HUES6 (cell line): ENCODE measurements around the gene WNT10A.

Experiments
- H3K27ac ChIP-seq: 2 replicates; pipeline ENCODE4 v1.7.0; 2013; ENCODE audit warnings: low read depth, mild to moderate bottlenecking, low read length, inconsistent platforms
- H3K27me3 ChIP-seq: 2 replicates; pipeline ENCODE4 v1.6.1; 2013; ENCODE audit warnings: low read length; ENCODE audit not compliant: control insufficient read depth, insufficient read depth
- H3K36me3 ChIP-seq: 2 replicates; pipeline ENCODE4 v1.6.1; 2013; ENCODE audit warnings: low read length; ENCODE audit not compliant: control insufficient read depth, insufficient read depth
- H3K4me1 ChIP-seq: 2 replicates; pipeline ENCODE4 v1.6.1; 2013; ENCODE audit warnings: low read length; ENCODE audit not compliant: control insufficient read depth, insufficient read depth
- H3K4me3 ChIP-seq: 2 replicates; pipeline ENCODE4 v1.5.1; 2013; ENCODE audit warnings: low read depth, low read length
- H3K9ac ChIP-seq: one replicate; pipeline ENCODE4 v1.6.1; 2013; ENCODE audit warnings: mild to moderate bottlenecking, low read length
- H3K9me3 ChIP-seq: 2 replicates; pipeline ENCODE4 v1.6.1; 2013; ENCODE audit warnings: low read depth, low read length; ENCODE audit not compliant: control insufficient read depth, insufficient read depth

The WNT10A gene

DNA sequence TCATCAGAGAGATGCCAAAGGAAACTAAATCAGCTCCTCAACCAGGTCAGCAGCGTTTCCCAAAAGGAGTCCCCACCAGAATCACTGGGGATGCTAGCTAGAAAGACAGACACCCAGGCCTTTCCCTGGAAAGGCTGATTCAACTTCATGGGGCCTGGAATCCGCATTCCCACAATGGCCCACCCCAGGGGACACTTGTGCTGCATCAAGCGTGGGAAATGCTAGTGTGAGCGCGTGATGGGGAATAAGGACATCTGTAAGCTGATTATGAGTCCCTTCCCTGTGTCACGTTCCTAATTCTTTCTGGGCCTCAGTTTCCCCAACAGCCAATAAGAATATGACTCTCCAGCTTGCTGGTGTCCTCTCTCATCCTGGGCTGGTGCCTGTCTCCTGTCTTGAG lies 2.2 kb upstream of the WNT10A start:
- Histone ChIP-seq H3K36me3 (no peaks in the 10 kb centered on the region), H3K27me3 (peaks cover 99% of the 10 kb centered on the region), H3K27ac (no peak overlapping the region), H3K4me3 (no peak overlapping the region), H3K4me1 (peaks cover 22% of the 10 kb centered on the region), H3K9me3 (no peaks in the 10 kb centered on the region), H3K9ac (no peak overlapping the region)

DNA sequence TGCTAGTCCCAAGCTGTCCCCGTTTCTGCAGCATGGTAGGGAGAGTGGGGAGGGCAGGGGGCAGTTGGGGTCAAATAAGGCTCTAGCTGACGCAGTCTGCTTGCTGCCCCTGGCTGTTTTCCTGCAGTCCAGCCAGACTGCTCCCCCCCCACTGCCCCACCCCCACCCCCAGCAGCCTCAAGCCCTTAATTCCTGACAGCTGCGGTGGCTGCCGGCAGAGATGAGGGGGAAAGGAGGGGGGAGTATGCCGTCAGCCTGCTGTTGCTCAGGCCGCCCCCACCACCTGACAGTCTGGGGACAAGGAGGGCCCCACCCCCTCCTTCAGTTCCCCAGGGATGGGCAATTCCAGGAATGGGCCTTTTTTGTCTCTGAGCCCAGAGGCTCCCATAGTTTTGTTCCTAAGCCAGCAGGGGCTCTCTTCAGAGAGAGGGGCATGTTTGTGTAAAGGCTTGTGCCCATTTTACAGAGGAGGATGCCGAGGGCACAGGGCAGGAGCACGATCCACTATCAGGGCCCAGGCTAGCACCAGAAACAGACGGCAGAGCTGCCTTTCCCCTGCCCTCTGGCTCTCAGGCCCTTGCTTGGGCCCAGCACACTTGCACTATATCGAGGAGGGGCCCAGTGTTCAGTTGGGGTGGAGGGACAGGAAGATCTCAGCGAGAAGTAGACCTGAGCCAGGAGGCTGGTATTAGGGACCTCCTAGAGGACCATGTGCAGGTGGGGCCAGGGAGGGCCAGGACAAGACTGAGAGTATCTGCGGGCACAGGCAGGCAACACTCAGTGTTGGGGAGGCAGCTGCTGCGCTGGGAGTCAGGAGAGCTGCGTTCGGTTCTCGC lies 1.5 kb upstream of the WNT10A start:
- Histone ChIP-seq H3K9me3 (no peaks in the 10 kb centered on the region), H3K9ac (no peak overlapping the region), H3K4me1 (peaks cover 19% of the 10 kb centered on the region), H3K4me3 (peak overlapping the region; percentile 47; the same call in 1 of the 2 replicates), H3K27ac (no peak overlapping the region), H3K27me3 (peaks cover 99% of the 10 kb centered on the region), H3K36me3 (no peaks in the 10 kb centered on the region)

DNA sequence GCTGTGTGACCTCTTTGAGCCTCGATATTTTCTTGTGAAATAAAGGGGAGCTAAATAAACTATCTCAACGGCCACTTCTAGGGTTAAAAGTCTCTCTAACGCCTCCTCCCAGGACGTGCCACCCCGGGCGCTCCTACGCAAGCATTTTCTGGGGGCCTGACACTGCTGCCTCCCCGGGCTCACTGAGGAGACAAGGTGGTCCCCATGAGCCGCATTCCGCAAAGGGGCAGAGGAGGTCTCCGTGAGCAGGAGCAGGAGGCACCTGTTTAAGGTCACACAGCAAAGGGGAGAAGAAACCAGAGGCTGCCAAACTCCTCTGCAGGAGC lies 913 bp upstream of the WNT10A start:
- Histone ChIP-seq H3K27me3 (peaks cover 99% of the 10 kb centered on the region), H3K36me3 (no peaks in the 10 kb centered on the region), H3K9ac (no peak overlapping the region), H3K27ac (no peak overlapping the region), H3K4me1 (peaks cover 19% of the 10 kb centered on the region), H3K4me3 (peak overlapping the region; percentile 47), H3K9me3 (no peaks in the 10 kb centered on the region)

DNA sequence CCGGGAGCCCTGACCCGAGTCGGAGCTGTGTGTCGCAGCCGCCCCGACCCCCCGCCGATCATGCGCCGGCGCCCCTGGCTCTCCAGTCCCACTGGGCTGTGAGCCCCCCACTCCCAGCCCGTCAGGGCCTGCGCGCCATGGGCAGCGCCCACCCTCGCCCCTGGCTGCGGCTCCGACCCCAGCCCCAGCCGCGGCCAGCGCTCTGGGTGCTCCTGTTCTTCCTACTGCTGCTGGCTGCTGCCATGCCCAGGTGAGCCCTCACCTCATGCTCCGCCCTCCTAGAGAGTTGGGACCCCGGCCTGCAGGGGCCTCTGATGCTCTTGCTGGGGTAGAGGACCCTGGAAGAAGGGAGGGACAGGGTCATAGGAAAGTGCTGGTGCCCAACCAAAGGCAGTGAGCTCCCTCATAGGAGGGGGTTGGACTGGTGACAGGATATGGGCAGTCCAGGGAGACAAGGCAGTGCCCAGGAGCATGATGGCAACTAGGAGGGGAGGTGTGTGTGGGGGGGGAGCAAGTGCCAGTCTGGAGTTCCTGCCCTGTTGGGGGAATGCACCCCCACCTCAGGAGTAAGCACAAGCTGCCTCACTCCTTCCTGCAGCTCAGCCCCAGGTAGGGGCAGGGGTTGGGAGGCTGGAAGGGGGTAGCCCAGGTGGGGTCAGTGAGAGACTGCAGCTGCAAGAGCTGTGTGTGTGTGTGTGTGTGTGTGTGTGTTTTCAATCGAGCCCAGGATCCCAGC lies 375 bp downstream of the WNT10A start:
- H3K4me3 ChIP-seq, result peak overlapping the region; percentile 47

DNA sequence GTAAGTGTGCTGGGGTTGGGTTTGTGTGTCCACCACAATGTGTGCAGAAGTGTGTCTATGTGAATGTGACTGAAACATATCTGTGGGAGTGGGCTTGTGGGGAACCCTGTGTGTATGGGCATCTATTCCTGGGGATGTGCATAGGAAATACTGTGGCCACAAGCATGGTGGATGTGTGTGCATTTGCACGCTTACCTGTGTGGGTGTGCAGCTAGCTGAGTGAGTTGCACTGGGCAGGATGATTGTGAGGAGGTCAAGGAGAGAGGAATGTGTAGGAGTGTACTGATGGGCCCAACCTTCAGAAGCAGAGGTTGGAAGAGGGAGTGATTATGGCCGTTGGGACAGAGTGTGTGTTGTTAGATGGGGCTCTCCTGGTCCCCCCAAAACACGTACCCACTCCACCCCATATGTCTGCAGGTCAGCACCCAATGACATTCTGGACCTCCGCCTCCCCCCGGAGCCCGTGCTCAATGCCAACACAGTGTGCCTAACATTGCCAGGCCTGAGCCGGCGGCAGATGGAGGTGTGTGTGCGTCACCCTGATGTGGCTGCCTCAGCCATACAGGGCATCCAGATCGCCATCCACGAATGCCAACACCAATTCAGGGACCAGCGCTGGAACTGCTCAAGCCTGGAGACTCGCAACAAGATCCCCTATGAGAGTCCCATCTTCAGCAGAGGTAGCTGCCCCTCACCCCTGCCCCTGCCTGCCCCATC lies 1.2 kb downstream of the WNT10A start:
- Histone ChIP-seq H3K36me3 (no peaks in the 10 kb centered on the region), H3K4me3 (no peak overlapping the region), H3K9me3 (no peaks in the 10 kb centered on the region), H3K27ac (no peak overlapping the region), H3K27me3 (peaks cover 97% of the 10 kb centered on the region), H3K4me1 (peaks cover 19% of the 10 kb centered on the region), H3K9ac (no peak overlapping the region)

More for the DNA sequence above, 375 bp downstream of the WNT10A start:
- Histone ChIP-seq H3K36me3 (no peaks in the 10 kb centered on the region), H3K27ac (no peak overlapping the region), H3K27me3 (peaks cover 99% of the 10 kb centered on the region), H3K9ac (no peak overlapping the region), H3K9me3 (no peaks in the 10 kb centered on the region), H3K4me1 (peaks cover 19% of the 10 kb centered on the region)

DNA sequence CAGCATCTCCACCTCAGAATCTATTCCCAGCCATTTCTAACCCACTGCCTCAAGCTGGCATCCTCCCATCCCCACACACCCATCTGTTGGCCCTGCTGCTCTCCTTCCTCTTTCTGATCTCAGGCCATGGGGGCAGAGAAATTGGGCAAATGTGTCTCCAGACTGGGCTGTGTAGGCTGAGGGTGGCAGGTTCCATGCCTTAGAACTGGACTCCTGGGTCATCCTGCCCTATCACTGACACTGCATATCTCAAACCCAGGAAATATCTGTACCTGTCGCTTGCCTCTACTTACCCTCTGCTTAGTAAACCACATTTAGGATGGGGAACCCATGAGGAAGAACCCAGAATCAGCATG lies 1.8 kb downstream of the WNT10A start:
- peaks cover 19% of the 10 kb centered on the region for H3K4me1 ChIP-seq
- H3K27me3 ChIP-seq, result peaks cover 97% of the 10 kb centered on the region
- no peak overlapping the region for H3K27ac ChIP-seq

DNA sequence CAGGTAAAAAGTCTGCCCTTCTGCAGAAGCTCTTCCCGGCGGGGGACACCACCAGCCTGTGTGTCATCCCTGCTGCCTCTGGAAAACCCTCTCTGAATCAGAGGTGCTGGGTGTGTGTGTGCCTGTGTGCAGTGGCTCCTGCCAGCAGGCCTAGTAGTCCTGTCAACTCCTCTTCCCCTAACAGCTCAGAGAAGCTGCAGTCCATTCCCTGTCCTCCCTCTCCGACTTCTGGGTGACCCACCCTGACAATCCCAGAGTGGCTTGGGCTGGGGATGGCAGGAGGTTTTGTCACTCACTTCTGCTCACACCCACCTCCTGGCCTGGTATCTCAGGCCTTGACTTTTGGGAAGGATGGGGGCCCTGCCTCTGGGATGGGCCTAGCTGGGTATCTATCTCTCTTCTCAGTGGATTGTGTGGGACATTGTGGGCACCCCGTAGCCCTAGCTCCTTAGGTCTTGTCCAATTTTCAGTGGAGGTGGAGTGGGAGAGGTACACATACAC lies 2.3 kb downstream of the WNT10A start:
- Histone ChIP-seq H3K4me1 (peaks cover 19% of the 10 kb centered on the region), H3K27me3 (peaks cover 97% of the 10 kb centered on the region), H3K36me3 (no peaks in the 10 kb centered on the region), H3K4me3 (no peak overlapping the region), H3K27ac (no peak overlapping the region), H3K9me3 (no peaks in the 10 kb centered on the region), H3K9ac (no peak overlapping the region)

More for the DNA sequence above, 1.8 kb downstream of the WNT10A start:
- Histone ChIP-seq H3K9me3 (no peaks in the 10 kb centered on the region), H3K36me3 (no peaks in the 10 kb centered on the region), H3K9ac (no peak overlapping the region), H3K4me3 (no peak overlapping the region)

DNA sequence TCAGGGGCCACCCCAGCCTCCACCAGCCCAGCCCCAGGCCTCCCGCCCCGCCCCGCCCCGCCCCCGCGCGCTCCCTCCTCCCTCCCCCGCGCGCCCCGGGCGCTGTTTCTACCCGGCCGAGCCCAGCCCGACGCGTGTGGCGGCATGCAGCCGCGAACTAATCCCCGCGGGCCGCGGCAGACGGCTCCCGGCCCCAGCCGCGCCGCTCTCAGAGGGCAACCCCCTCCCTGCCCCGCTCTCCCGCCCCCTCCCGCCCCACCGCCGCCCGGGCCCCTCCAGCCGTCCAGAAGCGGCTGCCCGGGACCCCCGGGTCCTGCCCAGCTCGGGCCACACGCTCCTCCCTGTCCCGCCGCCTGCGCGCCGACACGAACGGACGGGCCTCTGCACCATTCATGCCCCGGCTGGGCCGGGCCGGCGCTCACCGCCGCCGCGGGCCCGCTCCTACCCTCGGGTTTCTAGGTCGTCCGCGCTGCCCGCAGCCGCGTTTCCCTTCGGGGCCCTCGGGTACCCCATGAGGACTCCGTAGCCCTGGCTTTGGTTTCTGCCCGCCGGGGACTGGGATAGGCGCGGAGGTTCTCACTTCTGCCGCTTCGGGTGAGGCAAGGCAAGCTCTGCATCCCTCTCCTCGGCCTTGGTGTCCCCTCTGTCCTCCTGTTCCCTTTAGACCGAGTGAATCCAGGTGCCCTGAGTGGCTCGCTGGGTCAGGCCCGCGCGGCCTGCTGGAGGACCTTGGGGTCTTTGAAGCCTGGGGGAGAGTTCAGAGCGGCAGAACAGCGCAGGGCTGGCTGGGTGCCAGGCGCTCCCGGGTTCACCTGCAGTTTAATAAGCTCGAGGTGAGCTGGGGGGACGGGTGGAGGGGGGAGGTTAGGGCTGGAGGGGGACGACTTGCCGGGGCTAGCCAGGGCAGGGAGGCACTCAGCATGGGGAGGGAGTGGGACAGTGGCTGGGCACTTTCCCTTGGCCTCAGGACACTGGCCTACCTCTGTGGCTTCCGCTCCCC lies 3.1 kb downstream of the WNT10A start:
- H3K27me3 ChIP-seq, result peaks cover 96% of the 10 kb centered on the region
- no peak overlapping the region for H3K27ac ChIP-seq
- no peak overlapping the region for H3K9ac ChIP-seq
- no peaks in the 10 kb centered on the region for H3K9me3 ChIP-seq
- H3K36me3 ChIP-seq, result no peaks in the 10 kb centered on the region
- H3K4me3 ChIP-seq, result peak overlapping the region; percentile 50
- H3K4me1 ChIP-seq, result peaks cover 15% of the 10 kb centered on the region

DNA sequence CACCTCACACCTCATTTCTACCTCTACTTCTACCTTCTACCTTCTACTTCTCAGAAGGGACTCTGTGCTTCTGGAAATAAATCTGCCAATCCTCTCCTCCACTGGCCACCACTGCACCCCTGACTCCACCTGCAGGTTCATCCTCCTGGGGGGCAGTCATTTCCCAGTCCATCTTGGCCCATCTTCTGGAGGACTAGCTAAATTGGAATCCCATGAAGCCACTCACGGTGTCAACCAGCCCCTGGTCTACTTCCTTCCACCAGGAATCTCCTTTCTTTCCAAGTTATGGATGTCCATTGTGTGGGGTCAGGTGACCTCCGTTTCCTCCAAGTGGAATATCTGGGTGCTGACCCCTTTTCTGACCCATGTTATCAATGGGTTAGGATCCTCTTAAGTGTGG lies 3.9 kb downstream of the WNT10A start:
- H3K27ac ChIP-seq, result no peak overlapping the region
- H3K36me3 ChIP-seq, result no peaks in the 10 kb centered on the region
- peaks cover 96% of the 10 kb centered on the region for H3K27me3 ChIP-seq
- no peaks in the 10 kb centered on the region for H3K9me3 ChIP-seq
- H3K4me3 ChIP-seq, result no peak overlapping the region
- no peak overlapping the region for H3K9ac ChIP-seq
- H3K4me1 ChIP-seq, result peaks cover 10% of the 10 kb centered on the region
